Keratinocyte (primary cell): ENCODE measurements around the gene ADAMTS17. TPM values are rescaled to one million over a fixed set of nuclear protein-coding genes. Genes with fewer than 3 reads are reported as not detected.

ENCODE experiments used
- DNase-seq: peaks from one replicate; pipeline ENCODE4 v3.0.0-alpha.2; 2011; ENCODE audit warnings: low read depth, missing footprints, low spot score
- FAIRE-seq: peaks from 2 replicates; lab custom pipeline; 2011; peaks lifted over from hg19 to GRCh38; lab: Jason Lieb, UNC
- H2AFZ ChIP-seq: 2 replicates; pipeline ENCODE4 v1.6.0; 2012; ENCODE audit warnings: low read length, control low read depth, inconsistent platforms; ENCODE audit not compliant: control insufficient read depth
- H3K27ac ChIP-seq: 2 replicates; pipeline ENCODE4 v1.5.1; 2011; ENCODE audit warnings: low read length; ENCODE audit not compliant: control insufficient read depth, insufficient read depth
- H3K27me3 ChIP-seq: 3 replicates; pipeline ENCODE4 v1.6.0; 2011; ENCODE audit warnings: low read length; ENCODE audit not compliant: control insufficient read depth, insufficient read depth; ENCODE audit errors: extremely low read depth
- H3K36me3 ChIP-seq, 2 experiments: 2 replicates in 1 of 2; 3 replicates in 1 of 2; pipeline ENCODE4 v1.5.1; 2011; ENCODE audit warnings: low read length in 2 of 2, mild to moderate bottlenecking in 1 of 2; ENCODE audit not compliant: control insufficient read depth in 2 of 2, insufficient read depth in 2 of 2; ENCODE audit errors: extremely low read depth in 1 of 2
- H3K4me1 ChIP-seq: 3 replicates; pipeline ENCODE4 v1.5.1; 2011; ENCODE audit warnings: low read length; ENCODE audit not compliant: control insufficient read depth, insufficient read depth; ENCODE audit errors: extremely low read depth
- H3K4me2 ChIP-seq: 3 replicates; pipeline ENCODE4 v1.6.0; 2011; ENCODE audit warnings: low read depth, low read length; ENCODE audit not compliant: control insufficient read depth, insufficient read depth; ENCODE audit errors: extremely low read depth
- H3K4me3 ChIP-seq, 3 experiments: fragments of 200-600 bp in 1 of 3; sonication (generic) in 1 of 3; 2 replicates in 2 of 3; 3 replicates in 1 of 3; pipeline ENCODE4 v1.5.1; 2011 to 2016; ENCODE audit warnings: low read length in 3 of 3, mild to moderate bottlenecking in 3 of 3, control low read depth in 2 of 3, inconsistent platforms in 1 of 3, low read depth in 1 of 3, mixed read lengths in 1 of 3, mixed run types in 1 of 3, moderate library complexity in 1 of 3; ENCODE audit not compliant: control insufficient read depth in 2 of 3, insufficient read depth in 2 of 3; ENCODE audit errors: extremely low read depth in 1 of 3
- H3K79me2 ChIP-seq: 2 replicates; pipeline ENCODE4 v1.6.0; 2012; ENCODE audit warnings: low read length; ENCODE audit not compliant: control insufficient read depth, insufficient read depth
- H3K9ac ChIP-seq: 3 replicates; pipeline ENCODE4 v1.6.0; 2011; ENCODE audit warnings: low read length; ENCODE audit not compliant: control insufficient read depth, insufficient read depth; ENCODE audit errors: extremely low read depth
- H3K9me1 ChIP-seq: 3 replicates; pipeline ENCODE4 v1.6.0; 2011; ENCODE audit warnings: low read length; ENCODE audit not compliant: control insufficient read depth, insufficient read depth; ENCODE audit errors: extremely low read depth
- H3K9me3 ChIP-seq: 2 replicates; pipeline ENCODE4 v1.5.1; 2012; ENCODE audit warnings: low read depth, low read length; ENCODE audit not compliant: control insufficient read depth
- H4K20me1 ChIP-seq: 3 replicates; pipeline ENCODE4 v1.6.0; 2011; ENCODE audit warnings: low read length; ENCODE audit not compliant: control insufficient read depth, insufficient read depth; ENCODE audit errors: extremely low read depth
- EZH2 ChIP-seq: IDR thresholded peaks from one replicate; pipeline ENCODE4 v1.6.1; 2012; ENCODE audit warnings: inconsistent platforms, mild to moderate bottlenecking, low read length, moderate library complexity
- dilution Hi-C: fragments of 300-500 bp; cut with MboI; formaldehyde crosslinking; loops from one replicate; pipeline ENCODE4 v1.7.0; 2020; ENCODE audit warnings: low sequenced_read_pairs; ENCODE audit not compliant: extremely low pct_ligation_motif_present
- polyA plus RNA-seq, 5 experiments: library from polyadenylated mRNA; depleted of rRNA in 3 of 5; stranded (reverse) in 3 of 5; stranded (forward) in 1 of 5; unstranded in 1 of 5; fragments of >200 nt; gene quantifications; 1 replicate in 1 of 5; 2 replicates in 3 of 5; 3 replicates in 1 of 5; pipeline versions ENCODE4 v1.2.1 to v1.2.3, GENCODE V29; 2011 to 2012; ENCODE audit warnings: missing spikeins in 2 of 5, low read depth in 1 of 5, low replicate concordance in 1 of 5
- TF ChIP-seq, protein P1 (sequence below), 3 experiments: IDR thresholded peaks in 1 of 3; conservative IDR thresholded peaks in 1 of 3; optimal IDR thresholded peaks in 1 of 3; 2 replicates in 2 of 3; 3 replicates in 1 of 3; pipeline versions ENCODE3 to v1.5.1; 2011; ENCODE audit warnings: low read length in 3 of 3, mild to moderate bottlenecking in 3 of 3, moderate library complexity in 2 of 3, control low read depth in 1 of 3, inconsistent platforms in 1 of 3; ENCODE audit not compliant: insufficient read depth in 2 of 3; ENCODE audit errors: extremely low read depth in 1 of 3

Gene ADAMTS17
- polyA plus RNA-seq, 1 donor (not counting 4 experiments of a cell fraction or from before 2014, with no cell fraction given) = 0.18 TPM

DNA sequence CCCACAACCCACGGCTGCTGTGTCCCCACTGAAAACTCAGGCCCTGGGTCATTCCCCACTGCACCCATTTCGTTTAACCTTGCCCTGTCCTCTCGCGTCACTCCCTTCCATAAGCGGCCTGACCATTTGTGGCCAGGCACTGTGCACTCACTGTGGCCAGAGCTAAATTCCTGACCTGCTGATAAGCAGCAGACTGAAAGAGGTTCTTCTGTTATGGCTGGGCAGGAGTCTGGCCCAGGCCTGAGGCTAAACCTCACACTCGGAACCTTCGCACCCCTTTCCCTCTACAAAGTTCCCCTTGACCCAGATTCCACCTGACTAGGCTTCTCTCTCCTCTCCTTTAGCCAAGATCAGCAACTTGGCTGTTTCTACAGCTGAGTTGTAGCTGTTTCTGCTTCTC is 62.3 kb downstream of the ADAMTS17 start:
- Histone ChIP-seq H2AFZ (no peak overlapping the region), H3K27ac (no peak overlapping the region), H3K79me2 (no peaks in the 10 kb centered on the region), H3K36me3 (no peaks in the 10 kb centered on the region), H3K4me2 (no peak overlapping the region), H3K4me1 (peaks cover 15% of the 10 kb centered on the region), H3K9me1 (no peaks in the 10 kb centered on the region), H3K9me3 (no peaks in the 10 kb centered on the region), H4K20me1 (no peaks in the 10 kb centered on the region), H3K27me3 (peaks cover 27% of the 10 kb centered on the region), H3K4me3 (no peak overlapping the region), H3K9ac (no peak overlapping the region)
- DNase-seq (no peak), FAIRE-seq (no peak)
- dilution Hi-C loops = no loop called here
- no peak for TF ChIP-seq EZH2
- TF ChIP-seq, protein P1, sequence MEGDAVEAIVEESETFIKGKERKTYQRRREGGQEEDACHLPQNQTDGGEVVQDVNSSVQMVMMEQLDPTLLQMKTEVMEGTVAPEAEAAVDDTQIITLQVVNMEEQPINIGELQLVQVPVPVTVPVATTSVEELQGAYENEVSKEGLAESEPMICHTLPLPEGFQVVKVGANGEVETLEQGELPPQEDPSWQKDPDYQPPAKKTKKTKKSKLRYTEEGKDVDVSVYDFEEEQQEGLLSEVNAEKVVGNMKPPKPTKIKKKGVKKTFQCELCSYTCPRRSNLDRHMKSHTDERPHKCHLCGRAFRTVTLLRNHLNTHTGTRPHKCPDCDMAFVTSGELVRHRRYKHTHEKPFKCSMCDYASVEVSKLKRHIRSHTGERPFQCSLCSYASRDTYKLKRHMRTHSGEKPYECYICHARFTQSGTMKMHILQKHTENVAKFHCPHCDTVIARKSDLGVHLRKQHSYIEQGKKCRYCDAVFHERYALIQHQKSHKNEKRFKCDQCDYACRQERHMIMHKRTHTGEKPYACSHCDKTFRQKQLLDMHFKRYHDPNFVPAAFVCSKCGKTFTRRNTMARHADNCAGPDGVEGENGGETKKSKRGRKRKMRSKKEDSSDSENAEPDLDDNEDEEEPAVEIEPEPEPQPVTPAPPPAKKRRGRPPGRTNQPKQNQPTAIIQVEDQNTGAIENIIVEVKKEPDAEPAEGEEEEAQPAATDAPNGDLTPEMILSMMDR (optimal IDR thresholded peaks at IDR 0.05 in 1 of 3, IDR thresholded peaks at IDR 0.05 in 1 of 3, conservative IDR thresholded peaks at IDR 0.05 in 1 of 3; ENCODE audit: extremely low read depth in 1 of 3, insufficient read depth in 2 of 3, low read length in 3 of 3) = no peak

DNA sequence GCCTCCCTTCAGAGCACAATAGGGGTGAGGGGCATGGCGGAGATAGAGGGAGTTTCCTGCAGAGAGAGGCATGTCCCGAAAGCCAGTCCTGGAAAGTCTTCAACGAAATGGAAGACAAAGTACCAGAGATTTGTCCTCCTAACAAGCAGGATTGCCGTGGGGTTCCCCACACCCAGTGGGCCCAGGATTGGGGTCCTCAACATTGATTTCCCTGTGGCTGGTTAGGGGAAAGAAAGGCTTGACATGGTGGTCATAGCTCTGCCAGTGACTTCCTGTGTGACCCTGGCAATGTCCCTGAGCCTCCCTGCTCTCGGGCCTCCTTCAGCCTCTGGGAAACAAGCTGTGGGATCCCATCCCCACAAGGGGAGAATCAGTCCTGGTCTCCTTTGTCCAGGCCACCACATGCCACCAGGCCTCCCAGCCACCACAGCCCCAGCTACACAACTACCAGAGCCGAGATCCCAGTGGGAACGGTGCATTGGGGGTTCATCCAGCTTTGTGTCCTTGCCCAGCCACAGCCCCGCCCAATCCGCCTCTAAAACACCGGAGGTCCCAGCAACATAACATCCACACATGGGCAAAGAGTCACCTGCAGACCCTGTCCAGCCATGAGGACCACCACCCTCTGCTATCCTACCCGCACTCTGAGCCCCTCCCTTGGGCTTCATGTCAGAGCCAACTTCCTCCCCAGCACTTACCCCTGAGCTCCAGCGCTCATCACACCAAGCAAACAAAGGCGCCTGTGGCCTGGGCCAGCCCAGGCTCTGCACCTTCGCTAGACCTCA is 63.0 kb downstream of the ADAMTS17 start:
- dilution Hi-C loops = no loop called here
- no peak overlapping the region for H2AFZ ChIP-seq
- peaks cover 9% of the 10 kb centered on the region for H3K4me1 ChIP-seq
- no peaks in the 10 kb centered on the region for H3K9me3 ChIP-seq
- no peak overlapping the region for H3K4me2 ChIP-seq
- no peak overlapping the region for H3K4me3 ChIP-seq
- H4K20me1 ChIP-seq = no peaks in the 10 kb centered on the region
- FAIRE-seq (no peak), DNase-seq (no peak)
- no peak overlapping the region for H3K27ac ChIP-seq
- no peak for TF ChIP-seq EZH2
- TF ChIP-seq, protein P1 (optimal IDR thresholded peaks at IDR 0.05 in 1 of 3, IDR thresholded peaks at IDR 0.05 in 1 of 3, conservative IDR thresholded peaks at IDR 0.05 in 1 of 3; ENCODE audit: extremely low read depth in 1 of 3, insufficient read depth in 2 of 3, low read length in 3 of 3) = no peak
- H3K36me3 ChIP-seq = no peaks in the 10 kb centered on the region
- H3K79me2 ChIP-seq = no peaks in the 10 kb centered on the region
- H3K27me3 ChIP-seq = peaks cover 27% of the 10 kb centered on the region
- H3K9me1 ChIP-seq = no peaks in the 10 kb centered on the region
- H3K9ac ChIP-seq = no peak overlapping the region
